Activated naive CD8-positive, alpha-beta T cell (primary cell): Measurements from ENCODE around the gene RAD51B.

Experiments
- H3K27ac Mint-ChIP-seq: one replicate; pipeline ENCODE4 v1.8.0; 2021; ENCODE audit warnings: mixed read lengths
- H3K27me3 Mint-ChIP-seq: one replicate; pipeline ENCODE4 v1.8.0; 2021; ENCODE audit warnings: mixed read lengths
- H3K36me3 Mint-ChIP-seq: one replicate; pipeline ENCODE4 v1.8.0; 2021; ENCODE audit warnings: mixed read lengths
- H3K4me1 Mint-ChIP-seq: one replicate; pipeline ENCODE4 v1.8.0; 2021; ENCODE audit warnings: low read depth, mixed read lengths
- H3K4me3 Mint-ChIP-seq: one replicate; pipeline ENCODE4 v1.8.0; 2021; ENCODE audit warnings: mild to moderate bottlenecking, mixed read lengths
- H3K9me3 Mint-ChIP-seq: one replicate; pipeline ENCODE4 v1.8.0; 2021; ENCODE audit warnings: low read depth, mixed read lengths

RAD51B gene

DNA sequence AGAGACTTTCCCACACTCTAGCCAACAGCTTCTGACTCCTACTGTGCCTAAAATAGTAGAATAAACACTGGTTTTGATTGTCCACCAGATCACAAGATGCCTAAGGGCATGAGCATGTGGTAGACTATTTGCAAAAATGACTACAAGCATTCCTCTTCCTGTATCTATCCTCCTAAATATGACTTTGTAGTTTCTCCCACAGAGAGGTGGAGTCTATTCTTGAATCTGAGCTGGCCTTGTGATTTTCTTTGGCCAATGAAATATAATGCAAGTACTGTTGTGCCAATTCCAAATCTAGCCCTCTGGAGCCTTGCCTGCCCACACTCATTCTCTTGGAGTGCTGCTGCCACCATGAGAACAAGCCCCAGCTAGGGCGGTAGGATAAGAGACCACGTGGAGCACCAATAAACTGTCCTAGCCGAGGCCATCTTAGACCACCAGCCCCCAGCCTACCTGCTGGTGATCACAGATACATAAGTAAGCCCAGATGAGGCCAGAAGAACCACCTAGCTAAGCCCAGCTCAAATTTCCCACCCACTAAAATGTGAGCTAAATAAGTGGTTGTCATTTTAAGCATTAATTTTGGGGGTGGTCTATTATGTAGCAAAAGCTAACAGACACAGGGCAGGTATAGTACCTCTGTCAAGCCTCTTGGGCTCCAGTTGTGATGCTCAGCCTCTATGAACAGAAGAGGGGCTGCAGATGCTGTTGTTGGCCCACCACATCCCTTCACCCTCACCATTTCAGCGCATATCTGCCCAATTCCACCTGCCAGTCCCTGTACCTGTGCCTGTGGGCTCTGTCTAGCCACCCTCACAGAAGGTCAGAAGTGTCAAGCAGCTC lies 955.4 kb downstream of the RAD51B start:
- Mint-ChIP-seq H3K4me1 (peaks cover 66% of the 10 kb centered on the region), H3K27me3 (no peaks in the 10 kb centered on the region), H3K9me3 (peaks cover 4% of the 10 kb centered on the region), H3K36me3 (no peaks in the 10 kb centered on the region), H3K27ac (peak overlapping the region; percentile 22), H3K4me3 (no peak overlapping the region)

DNA sequence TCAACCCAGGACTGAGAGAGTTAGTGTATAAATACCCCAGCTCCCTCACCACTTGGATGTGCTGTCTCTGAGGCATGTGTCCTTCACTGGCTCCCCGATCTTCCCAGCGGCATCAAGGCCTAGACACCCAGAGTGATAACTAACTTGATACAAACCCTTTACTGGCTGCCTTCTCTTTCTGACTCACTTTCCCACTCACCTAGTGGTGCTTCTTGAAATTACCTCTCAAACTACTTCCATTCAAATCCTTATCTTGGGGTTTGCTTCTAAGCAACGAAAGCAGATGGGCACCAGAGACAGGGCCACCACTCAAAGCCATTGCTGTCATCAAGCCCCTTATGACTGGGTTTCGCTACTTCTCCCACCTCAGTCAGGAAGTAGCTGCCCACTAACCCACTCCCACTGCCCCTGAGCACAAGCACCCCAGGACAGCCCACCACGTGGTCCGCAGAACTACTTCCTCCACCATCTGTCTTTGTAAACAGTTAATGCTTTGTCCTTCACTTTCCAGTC lies 956.1 kb downstream of the RAD51B start:
- Mint-ChIP-seq H3K36me3 (no peaks in the 10 kb centered on the region), H3K4me3 (no peak overlapping the region), H3K9me3 (peaks cover 4% of the 10 kb centered on the region), H3K4me1 (peaks cover 68% of the 10 kb centered on the region), H3K27me3 (no peaks in the 10 kb centered on the region), H3K27ac (peak overlapping the region; percentile 22)

GRCh38 chr14:68777644-68778043 lies 958.1 kb downstream of the RAD51B start:
- Mint-ChIP-seq H3K9me3 (peaks cover 4% of the 10 kb centered on the region), H3K36me3 (no peaks in the 10 kb centered on the region), H3K4me1 (peaks cover 71% of the 10 kb centered on the region), H3K4me3 (no peak overlapping the region), H3K27ac (no peak overlapping the region), H3K27me3 (no peaks in the 10 kb centered on the region)
